HepG2 (cell line): Measurements from ENCODE around the gene MCOLN1. TPM values are rescaled to one million over a fixed set of nuclear protein-coding genes. Genes with fewer than 3 reads are reported as not detected.

Source experiments
- ATAC-seq: fragments of 200-7000 bp; cut with Tn5 transposase; 3 replicates; pipeline ENCODE4 v1.9.1; 2020; ENCODE audit warnings: mild to moderate bottlenecking, moderate library complexity
- BruUV-seq: library from RNA; stranded (reverse); fragments of 400-500 nt; replicated peaks from 2 replicates; lab custom pipeline; 2021; lab: Mats Ljungman, UMichigan
- CTCF ChIA-PET: fragments of 300-600 bp; formaldehyde crosslinking; extraction: SDS; loops from one replicate; lab custom pipeline; 2021; ENCODE audit warnings: low total read pairs, inconsistent platforms, low intra/inter-chr PET ratio; lab: Yijun Ruan, JAX
- POLR2A ChIA-PET: fragments of 350-600 bp; sonication (Branson Sonifier 250); formaldehyde crosslinking; loops from one replicate; lab custom pipeline; 2020; ENCODE audit warnings: antibody characterized with exemption, inconsistent platforms; lab: Yijun Ruan, JAX
- DNase-seq: peaks from one replicate; pipeline ENCODE4 v3.0.0-alpha.2; 2015; ENCODE audit warnings: low spot score
- FAIRE-seq: peaks from 3 replicates; lab custom pipeline; 2011; peaks lifted over from hg19 to GRCh38; lab: Jason Lieb, UNC
- H2AFZ ChIP-seq: one replicate; pipeline ENCODE4 v1.6.1; 2011; ENCODE audit warnings: low read length, inconsistent platforms
- H3K27ac ChIP-seq: fragments of 300-600 bp; 3 replicates; pipeline ENCODE4 v1.8.0; 2011; ENCODE audit warnings: mixed run types, mild to moderate bottlenecking, mixed read lengths, low read length, inconsistent platforms; ENCODE audit not compliant: insufficient read depth; ENCODE audit errors: extremely low read length
- H3K27me3 ChIP-seq, 2 experiments: fragments of 200-600 bp in 1 of 2; 2 replicates in 1 of 2; 3 replicates in 1 of 2; pipeline versions ENCODE4 v1.6.0 to v1.8.0; 2011; ENCODE audit warnings: low read length in 2 of 2, mild to moderate bottlenecking in 2 of 2, moderate library complexity in 2 of 2, inconsistent platforms in 1 of 2; ENCODE audit not compliant: insufficient read depth in 2 of 2, control insufficient read depth in 1 of 2
- H3K36me3 ChIP-seq, 2 experiments: fragments of 200-600 bp in 1 of 2; replicated peaks in 1 of 2; 2 replicates in 1 of 2; 3 replicates in 1 of 2; pipeline versions ENCODE4 v1.5.1 to v1.8.0; 2011; ENCODE audit warnings: low read length in 2 of 2, inconsistent platforms in 1 of 2; ENCODE audit not compliant: insufficient read depth in 2 of 2, control insufficient read depth in 1 of 2
- H3K4me1 ChIP-seq: 2 replicates; pipeline ENCODE4 v1.5.1; 2012; ENCODE audit warnings: low read length, inconsistent platforms; ENCODE audit not compliant: insufficient read depth
- H3K4me2 ChIP-seq: 2 replicates; pipeline ENCODE4 v1.6.0; 2011; ENCODE audit warnings: low read depth, low read length, inconsistent platforms
- H3K4me3 ChIP-seq, 3 experiments: fragments of 200-600 bp in 1 of 3; sonication (generic), shearing (Covaris generic) in 1 of 3; replicated peaks in 1 of 3; 2 replicates each; pipeline ENCODE4 v1.5.1; 2011 to 2016; ENCODE audit warnings: low read length in 3 of 3, inconsistent platforms in 2 of 3, low read depth in 2 of 3, mild to moderate bottlenecking in 2 of 3, control low read depth in 1 of 3, mixed read lengths in 1 of 3; ENCODE audit not compliant: insufficient read depth in 1 of 3
- H3K79me2 ChIP-seq: one replicate; pipeline ENCODE4 v1.6.1; 2011; ENCODE audit warnings: low read length, inconsistent platforms; ENCODE audit not compliant: insufficient read depth
- H3K9ac ChIP-seq: 2 replicates; pipeline ENCODE4 v1.6.0; 2011; ENCODE audit warnings: mild to moderate bottlenecking, low read depth, low read length, inconsistent platforms; ENCODE audit not compliant: insufficient read depth
- H3K9me3 ChIP-seq: 2 replicates; pipeline ENCODE4 v1.5.1; 2012; ENCODE audit warnings: mild to moderate bottlenecking, low read length
- H4K20me1 ChIP-seq: 2 replicates; pipeline ENCODE4 v1.6.0; 2011; ENCODE audit warnings: inconsistent platforms, mild to moderate bottlenecking, low read length, moderate library complexity; ENCODE audit not compliant: insufficient read depth
- ATF1 ChIP-seq: IDR thresholded peaks from 2 replicates; pipeline ENCODE4 v1.6.1; 2016; ENCODE audit warnings: mild to moderate bottlenecking, control low read depth
- BHLHE40 ChIP-seq: IDR thresholded peaks from 2 replicates; pipeline ENCODE4 v1.6.1; 2011; ENCODE audit warnings: low read length, improper control_type of control experiment
- BRCA1 ChIP-seq: sonication (generic); formaldehyde crosslinking; IDR thresholded peaks from 2 replicates; pipeline ENCODE4 v1.4.0; 2020; ENCODE audit warnings: missing genetic modification reagents
- FOXC1 ChIP-seq: sonication (generic); formaldehyde crosslinking; IDR thresholded peaks from 2 replicates; pipeline ENCODE4 v1.8.0; 2022; ENCODE audit warnings: mild to moderate bottlenecking, missing genetic modification reagents, borderline replicate concordance
- HNRNPL ChIP-seq: fragments of 200-400 bp; formaldehyde crosslinking; IDR thresholded peaks from 2 replicates; pipeline ENCODE4 v1.6.1; 2017; ENCODE audit warnings: mild to moderate bottlenecking, low read depth, low read length
- HNRNPLL ChIP-seq: fragments of 200-400 bp; formaldehyde crosslinking; IDR thresholded peaks from 2 replicates; pipeline ENCODE4 v1.6.1; 2017; ENCODE audit warnings: mild to moderate bottlenecking, low read depth, low read length; ENCODE audit not compliant: poor library complexity, severe bottlenecking
- JARID2 ChIP-seq: sonication (generic); formaldehyde crosslinking; IDR thresholded peaks from 2 replicates; pipeline ENCODE4 v1.8.1; 2023; ENCODE audit warnings: missing genetic modification reagents, inconsistent platforms; ENCODE audit not compliant: insufficient replicate concordance
- JUNB ChIP-seq: sonication (generic); formaldehyde crosslinking; IDR thresholded peaks from 2 replicates; pipeline ENCODE4 v1.8.0; 2022; ENCODE audit warnings: missing genetic modification reagents, mild to moderate bottlenecking, borderline replicate concordance
- ZFAT ChIP-seq: sonication (generic); formaldehyde crosslinking; conservative IDR thresholded peaks from 2 replicates; pipeline ENCODE4 v1.8.1; 2023; ENCODE audit warnings: missing genetic modification reagents, inconsistent platforms
- ZKSCAN8 ChIP-seq: IDR thresholded peaks from 2 replicates; pipeline ENCODE4 v1.6.1; 2016; ENCODE audit warnings: borderline replicate concordance, missing genetic modification reagents, missing compliant biosample characterization
- ZNF292 ChIP-seq: sonication (generic); formaldehyde crosslinking; IDR thresholded peaks from 2 replicates; pipeline ENCODE4 v1.8.1; 2022; ENCODE audit warnings: mild to moderate bottlenecking, low read depth, missing genetic modification reagents, borderline replicate concordance
- ZNF589 ChIP-seq: sonication (generic); formaldehyde crosslinking; conservative IDR thresholded peaks from 2 replicates; pipeline ENCODE4 v1.8.0; 2022; ENCODE audit warnings: mild to moderate bottlenecking, moderate library complexity, missing genetic modification reagents
- WGBS: methylation state at CpG from one replicate; pipeline ENCODE4 v1.1.6; 2017; ENCODE audit warnings: low lambda C conversion rate; 5-methylcytosine and 5-hydroxymethylcytosine counted together
- in situ Hi-C: cut with HindIII; loops from 2 replicates; pipeline ENCODE4 v1.10.0; 2017; ENCODE audit warnings: low pct_unique_long_range_greater_than_20kb; ENCODE audit not compliant: extremely low pct_ligation_motif_present
- intact Hi-C: fragments of 100-400 bp; cut with micrococcal nuclease; formaldehyde crosslinking; loops from one replicate; pipeline ENCODE4 v1.10.0; 2022; ENCODE audit not compliant: unreplicated experiment
- polyA plus RNA-seq, 8 experiments: library from polyadenylated mRNA; depleted of rRNA in 3 of 8; stranded (reverse) in 7 of 8; unstranded in 1 of 8; fragments of >200 nt; fragmentation: Illumina TruSeq in 4 of 8; extraction: Trizol in 4 of 8; gene quantifications; 2 replicates each; pipeline versions ENCODE4 v1.2.1 to v1.2.3, GENCODE V29; 2011 to 2016; ENCODE audit warnings: low read depth in 4 of 8, missing spikeins in 1 of 8, mixed read lengths in 1 of 8; ENCODE audit not compliant: insufficient read depth in 1 of 8
- total RNA-seq, 5 experiments: library from RNA; depleted of rRNA; stranded (reverse); fragments of >200 nt; fragmentation: Illumina TruSeq; extraction: Trizol; gene quantifications; 2 replicates each; pipeline ENCODE4 v1.2.3, GENCODE V29; 2016; ENCODE audit warnings: low read depth in 1 of 5
- TF ChIP-seq, protein P1 (sequence below): sonication (generic); formaldehyde crosslinking; IDR thresholded peaks from 2 replicates; pipeline ENCODE4 v1.4.0; 2020; ENCODE audit warnings: mild to moderate bottlenecking, missing genetic modification reagents

MCOLN1 gene
- total and polyA plus RNA-seq, 2 of the 13 experiments (the other 11 are each of a cell fraction or from before 2014, with no cell fraction given) = 3.4 to 15.7 TPM

DNA sequence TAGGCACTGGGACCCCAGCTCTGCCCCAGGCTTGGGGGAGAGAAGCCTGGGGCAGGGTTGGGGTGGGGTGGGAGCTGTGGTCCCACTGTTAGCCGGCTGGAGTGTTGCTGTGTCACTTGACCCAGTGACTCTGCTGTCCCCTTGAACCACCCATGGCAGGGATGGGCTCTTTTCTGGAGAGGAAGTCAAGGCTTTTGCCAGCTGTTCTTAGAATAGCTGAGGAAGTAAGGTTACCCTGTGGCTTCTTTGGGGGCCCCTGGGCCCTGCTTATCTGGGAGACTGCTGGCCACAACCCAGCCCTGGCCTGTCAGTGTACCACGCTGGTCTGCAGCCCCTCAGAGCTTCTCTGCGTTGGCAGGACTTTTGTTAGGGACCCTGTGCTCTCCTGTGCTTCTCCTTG lies 22.2 kb downstream of the MCOLN1 start:
- 83% methylated on average over 2 of the region's 3 CpGs for WGBS
- no TSS peak for BruUV-seq
- in situ Hi-C loops (no loop called here), intact Hi-C loops (no loop called here)
- CTCF ChIA-PET = no interaction called here
- H3K36me3 ChIP-seq = peaks cover 1 to 5% of the 10 kb centered on the region in 2 experiments; a peak in 2 of 5 replicates
- no peak overlapping the region for H3K4me3 ChIP-seq
- FAIRE-seq (no peak), ATAC-seq (no peak), DNase-seq (no peak)
- no peaks in the 10 kb centered on the region for H3K4me1 ChIP-seq
- POLR2A ChIA-PET = no interaction called here
- no peak overlapping the region for H3K27ac ChIP-seq
- H3K9ac ChIP-seq = no peak overlapping the region
- no peak overlapping the region for H3K4me2 ChIP-seq
- H4K20me1 ChIP-seq = no peaks in the 10 kb centered on the region
- H2AFZ ChIP-seq = no peak overlapping the region
- H3K79me2 ChIP-seq = no peaks in the 10 kb centered on the region
- H3K9me3 ChIP-seq = no peaks in the 10 kb centered on the region
- no peaks in the 10 kb centered on the region for H3K27me3 ChIP-seq
- no peak for TF ChIP-seq ZNF292 (CRISPR knock-in tag)
- TF ChIP-seq ATF1 = no peak
- no peak for TF ChIP-seq BHLHE40
- no peak for TF ChIP-seq HNRNPLL
- no peak for TF ChIP-seq BRCA1
- no peak for TF ChIP-seq FOXC1 (CRISPR knock-in tag)
- TF ChIP-seq ZNF589 (CRISPR knock-in tag) = no peak
- TF ChIP-seq HNRNPL = no peak
- no peak for TF ChIP-seq JARID2 (CRISPR knock-in tag)
- TF ChIP-seq JUNB (CRISPR knock-in tag) = no peak
- no peak for TF ChIP-seq ZKSCAN8 (CRISPR knock-in tag)
- TF ChIP-seq ZFAT (CRISPR knock-in tag) = no peak
- TF ChIP-seq, protein P1, sequence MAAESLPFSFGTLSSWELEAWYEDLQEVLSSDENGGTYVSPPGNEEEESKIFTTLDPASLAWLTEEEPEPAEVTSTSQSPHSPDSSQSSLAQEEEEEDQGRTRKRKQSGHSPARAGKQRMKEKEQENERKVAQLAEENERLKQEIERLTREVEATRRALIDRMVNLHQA (CRISPR knock-in tag) = no peak
